OCI-LY3 (cell line): ENCODE results near the gene PACRG.

Source experiments
- CTCF ChIP-seq: fragments of 200-600, 300-600 bp; sonication (generic); IDR thresholded peaks from 2 replicates; pipeline ENCODE4 v1.5.1; 2014; ENCODE audit warnings: antibody characterized with exemption, low read length, low read depth
- EZH2phosphoT487 ChIP-seq: fragments of 200-600 bp; shearing (Covaris generic); IDR thresholded peaks from 2 replicates; pipeline ENCODE4 v1.6.1; 2018; ENCODE audit warnings: antibody characterized with exemption, mixed run types, low read depth

- TF ChIP-seq CTCF (no peak), EZH2phosphoT487 (no peak)
Observed at GRCh38 chr6:162960679-162961457, 233.1 kb downstream of the PACRG start.
